Measurements from ENCODE around the gene VTCN1. TPM values are rescaled to one million over a fixed set of nuclear protein-coding genes. Genes with fewer than 3 reads are reported as not detected.

VTCN1 gene
- total and polyA plus RNA-seq, 8 donors, result 12.9 to 42.5 (median 15.8) TPM

GRCh38 chr1:117180147-117180967 is 30.4 kb downstream of the VTCN1 start:
- FAIRE-seq, result no peak
- Histone ChIP-seq H3K27ac (peak overlapping the region in 2 of 4 donors; percentile 30 to 50), H3K4me3 (no peak overlapping the region), H3K27me3 (no peaks in the 10 kb centered on the region), H3K36me3 (no peaks in the 10 kb centered on the region), H3K9me3 (no peaks in the 10 kb centered on the region), H3K4me1 (peaks cover 0 to 21% (median 16%) of the 10 kb centered on the region in 3 donors)
- DNase-seq, result no peak
- intact Hi-C loops (cut with DNase I), result no loop called here
- ATAC-seq, result peak; percentile 15 to 27 (median 17)
- WGBS, 2 donors, result 69 to 78% methylated on average over 5 of the region's 5 CpGs
- TF ChIP-seq CTCF (IDR thresholded peaks at IDR 0.05), result no peak

GRCh38 chr1:117179471-117179870 is 31.3 kb downstream of the VTCN1 start:
- Histone ChIP-seq H3K9me3 (no peaks in the 10 kb centered on the region), H3K27me3 (no peaks in the 10 kb centered on the region), H3K4me3 (no peak overlapping the region), H3K4me1 (peaks cover 0 to 21% (median 16%) of the 10 kb centered on the region in 3 donors), H3K27ac (peak overlapping the region in 3 of 4 donors; percentile 1 to 50 (median 30)), H3K36me3 (no peaks in the 10 kb centered on the region)
- ATAC-seq (peak; percentile 27 to 80 (median 57)), DNase-seq (no peak), FAIRE-seq (no peak)
- WGBS, 2 donors, result 7 to 13% methylated on average over 5 of the region's 5 CpGs
- TF ChIP-seq CTCF (IDR thresholded peaks at IDR 0.05), result no peak
- intact Hi-C loops (cut with DNase I), result no loop called here

GRCh38 chr1:117178756-117179155 is 32.0 kb downstream of the VTCN1 start:
- Histone ChIP-seq H3K27ac (peak overlapping the region in 3 of 4 donors; percentile 1 to 50 (median 13)), H3K36me3 (no peaks in the 10 kb centered on the region), H3K4me1 (peaks cover 0 to 21% (median 16%) of the 10 kb centered on the region in 3 donors), H3K4me3 (no peak overlapping the region), H3K27me3 (no peaks in the 10 kb centered on the region), H3K9me3 (no peaks in the 10 kb centered on the region)
- DNase-seq (no peak), FAIRE-seq (no peak), ATAC-seq (no peak)
- intact Hi-C loops (cut with DNase I), result no loop called here
- WGBS, 2 donors, result 63 to 67% methylated on average over 5 of the region's 5 CpGs
- no peak for TF ChIP-seq CTCF (IDR thresholded peaks at IDR 0.05)

GRCh38 chr1:117177376-117177775 is 33.4 kb downstream of the VTCN1 start:
- 56 to 63% methylated on average over 1 of the region's 1 CpG for WGBS, 2 donors
- no peaks in the 10 kb centered on the region for H3K9me3 ChIP-seq
- H3K4me3 ChIP-seq, result no peak overlapping the region
- peaks cover 1 to 21% (median 16%) of the 10 kb centered on the region in 3 donors for H3K4me1 ChIP-seq
- H3K27ac ChIP-seq, result no peak overlapping the region
- TF ChIP-seq CTCF (IDR thresholded peaks at IDR 0.05), result no peak
- ATAC-seq (no peak), DNase-seq (no peak), FAIRE-seq (no peak)
- no peaks in the 10 kb centered on the region for H3K36me3 ChIP-seq
- intact Hi-C loops (cut with DNase I), result no loop called here
- H3K27me3 ChIP-seq, result no peaks in the 10 kb centered on the region

- peak overlapping the region in 2 of 4 donors; percentile 0 to 22 for H3K27ac ChIP-seq
- peaks cover 5 to 25% (median 16%) of the 10 kb centered on the region in 3 donors for H3K4me1 ChIP-seq
- no peak overlapping the region for H3K4me3 ChIP-seq
- H3K27me3 ChIP-seq, result no peaks in the 10 kb centered on the region
- ATAC-seq (no peak), FAIRE-seq (no peak), DNase-seq (no peak)
- intact Hi-C loops (cut with DNase I), result no loop called here
- 78 to 82% methylated on average over 6 of the region's 6 CpGs for WGBS, 2 donors
- TF ChIP-seq CTCF (IDR thresholded peaks at IDR 0.05), result no peak
- H3K9me3 ChIP-seq, result no peaks in the 10 kb centered on the region
- H3K36me3 ChIP-seq, result no peaks in the 10 kb centered on the region
Measured at GRCh38 chr1:117176579-117176978, 34.1 kb downstream of the VTCN1 start.

Data from pancreas (tissue), 10 donors.